Neural crest cell (in vitro differentiated cells): ENCODE measurements around the gene TBC1D2. TPM values are rescaled to one million over a fixed set of nuclear protein-coding genes. Genes with fewer than 3 reads are reported as not detected.

ENCODE experiments used
- DNase-seq: peaks from one replicate; pipeline ENCODE4 v3.0.0; 2021; ENCODE audit warnings: low read depth, mixed read lengths, low spot score
- H3K27ac Mint-ChIP-seq: one replicate; pipeline ENCODE4 v1.8.0; 2021; ENCODE audit warnings: mild to moderate bottlenecking, mixed read lengths; ENCODE audit not compliant: unreplicated experiment
- H3K27me3 Mint-ChIP-seq: 2 replicates; pipeline ENCODE4 v1.8.0; 2021; ENCODE audit warnings: low read depth, mild to moderate bottlenecking, mixed read lengths
- H3K36me3 Mint-ChIP-seq: 2 replicates; pipeline ENCODE4 v1.8.0; 2021; ENCODE audit warnings: low read depth, mild to moderate bottlenecking, mixed read lengths
- H3K4me1 Mint-ChIP-seq: 2 replicates; pipeline ENCODE4 v1.8.0; 2021; ENCODE audit warnings: mixed read lengths
- H3K4me3 Mint-ChIP-seq: one replicate; pipeline ENCODE4 v1.8.0; 2021; ENCODE audit warnings: mild to moderate bottlenecking, mixed read lengths
- H3K9me3 Mint-ChIP-seq: 2 replicates; pipeline ENCODE4 v1.8.0; 2021; ENCODE audit warnings: mixed read lengths
- CTCF ChIP-seq: fragments of 200-600 bp; sonication (generic); conservative IDR thresholded peaks from 2 replicates; pipeline ENCODE4 v1.5.0; 2021; ENCODE audit warnings: antibody characterized with exemption, mild to moderate bottlenecking
- total RNA-seq: library from RNA; stranded (reverse); gene quantifications from 2 replicates; pipeline ENCODE4 v1.2.1, GENCODE V29; 2021

The TBC1D2 gene
- total RNA-seq, 1 donor from 2014 or later: 2.4 TPM

GRCh38 chr9:98182889-98183599 lies 72.4 kb downstream of the TBC1D2 start:
- no peaks in the 10 kb centered on the region for H3K9me3 Mint-ChIP-seq
- peaks cover 21% of the 10 kb centered on the region for H3K4me1 Mint-ChIP-seq
- no peak for TF ChIP-seq CTCF
- H3K27me3 Mint-ChIP-seq: no peaks in the 10 kb centered on the region
- H3K4me3 Mint-ChIP-seq: no peak overlapping the region
- DNase-seq: no peak
- H3K27ac Mint-ChIP-seq: no peak overlapping the region
- H3K36me3 Mint-ChIP-seq: no peaks in the 10 kb centered on the region

GRCh38 chr9:98182069-98182820 lies 73.2 kb downstream of the TBC1D2 start:
- Mint-ChIP-seq H3K36me3 (no peaks in the 10 kb centered on the region), H3K27ac (no peak overlapping the region), H3K4me1 (peaks cover 17% of the 10 kb centered on the region), H3K4me3 (no peak overlapping the region), H3K27me3 (no peaks in the 10 kb centered on the region), H3K9me3 (no peaks in the 10 kb centered on the region)
- TF ChIP-seq CTCF: no peak
- DNase-seq: no peak

GRCh38 chr9:98181746-98182068 lies 73.7 kb downstream of the TBC1D2 start:
- no peaks in the 10 kb centered on the region for H3K36me3 Mint-ChIP-seq
- no peak for DNase-seq
- no peaks in the 10 kb centered on the region for H3K9me3 Mint-ChIP-seq
- peaks cover 17% of the 10 kb centered on the region for H3K4me1 Mint-ChIP-seq
- no peak overlapping the region for H3K27ac Mint-ChIP-seq
- no peak for TF ChIP-seq CTCF
- H3K27me3 Mint-ChIP-seq: no peaks in the 10 kb centered on the region
- no peak overlapping the region for H3K4me3 Mint-ChIP-seq

- Mint-ChIP-seq H3K4me3 (no peak overlapping the region), H3K9me3 (no peaks in the 10 kb centered on the region), H3K4me1 (peaks cover 24% of the 10 kb centered on the region), H3K27me3 (no peaks in the 10 kb centered on the region), H3K36me3 (no peaks in the 10 kb centered on the region), H3K27ac (no peak overlapping the region)
- no peak for DNase-seq
- TF ChIP-seq CTCF: no peak
Observed at GRCh38 chr9:98180996-98181395, 74.5 kb downstream of the TBC1D2 start.

GRCh38 chr9:98178874-98179850 lies 76.3 kb downstream of the TBC1D2 start:
- no peak for DNase-seq
- TF ChIP-seq CTCF: no peak
- Mint-ChIP-seq H3K36me3 (no peaks in the 10 kb centered on the region), H3K4me1 (peaks cover 42% of the 10 kb centered on the region), H3K27me3 (no peaks in the 10 kb centered on the region), H3K4me3 (no peak overlapping the region), H3K27ac (no peak overlapping the region), H3K9me3 (no peaks in the 10 kb centered on the region)
